Ishikawa (cell line): Measurements from ENCODE around the gene ABCA7.

Experiments used
- CEBPB ChIP-seq: IDR thresholded peaks from 2 replicates; pipeline ENCODE4 v1.6.1; 2012
- CREB1 ChIP-seq: IDR thresholded peaks from 2 replicates; pipeline ENCODE4 v1.6.1; 2012; ENCODE audit warnings: low read depth
- EGR1 ChIP-seq: IDR thresholded peaks from 2 replicates; pipeline ENCODE4 v1.6.1; 2012
- EP300 ChIP-seq: IDR thresholded peaks from 2 replicates; pipeline ENCODE4 v1.6.1; 2012; ENCODE audit warnings: borderline replicate concordance
- FOXM1 ChIP-seq: IDR thresholded peaks from 2 replicates; pipeline ENCODE4 v1.6.1; 2012; ENCODE audit warnings: low read depth, borderline replicate concordance
- MAX ChIP-seq: IDR thresholded peaks from 2 replicates; pipeline ENCODE4 v1.6.1; 2012
- NFIC ChIP-seq: IDR thresholded peaks from 2 replicates; pipeline ENCODE4 v1.6.1; 2012
- RAD21 ChIP-seq: IDR thresholded peaks from 2 replicates; pipeline ENCODE4 v1.6.1; 2012; ENCODE audit warnings: low read depth
- REST ChIP-seq: IDR thresholded peaks from 2 replicates; pipeline ENCODE4 v1.6.1; 2012; ENCODE audit warnings: low read depth, mild to moderate bottlenecking
- TAF1 ChIP-seq: IDR thresholded peaks from 2 replicates; pipeline ENCODE4 v1.6.1; 2012; ENCODE audit warnings: low read depth, mild to moderate bottlenecking
- TCF12 ChIP-seq: IDR thresholded peaks from 2 replicates; pipeline ENCODE4 v1.6.1; 2012; ENCODE audit warnings: low read depth
- TEAD4 ChIP-seq: IDR thresholded peaks from 2 replicates; pipeline ENCODE4 v1.6.1; 2012
- USF1 ChIP-seq: IDR thresholded peaks from 2 replicates; pipeline ENCODE4 v1.6.1; 2012
- YY1 ChIP-seq: IDR thresholded peaks from 2 replicates; pipeline ENCODE4 v1.6.1; 2012; ENCODE audit warnings: low read depth
- ZBTB7A ChIP-seq: IDR thresholded peaks from 2 replicates; pipeline ENCODE4 v1.6.1; 2012; ENCODE audit warnings: low read depth

The ABCA7 gene

GRCh38 chr19:998064-998463 lies 41.8 kb upstream of the ABCA7 start:
- TF ChIP-seq CREB1, result no peak
- TF ChIP-seq USF1, result no peak
- TF ChIP-seq EP300, result no peak
- no peak for TF ChIP-seq TCF12
- TF ChIP-seq EGR1, result no peak
- TF ChIP-seq ZBTB7A, result no peak
- TF ChIP-seq CEBPB, result no peak
- TF ChIP-seq RAD21, result no peak
- no peak for TF ChIP-seq REST
- TF ChIP-seq TAF1, result no peak
- no peak for TF ChIP-seq NFIC
- no peak for TF ChIP-seq YY1
- no peak for TF ChIP-seq TEAD4
- no peak for TF ChIP-seq FOXM1
- TF ChIP-seq MAX, result no peak

- TF ChIP-seq EGR1, result no peak
- no peak for TF ChIP-seq ZBTB7A
- TF ChIP-seq TEAD4, result no peak
- no peak for TF ChIP-seq YY1
- no peak for TF ChIP-seq EP300
- TF ChIP-seq REST, result no peak
- no peak for TF ChIP-seq CEBPB
- TF ChIP-seq RAD21, result no peak
- TF ChIP-seq NFIC, result no peak
- no peak for TF ChIP-seq CREB1
- TF ChIP-seq FOXM1, result no peak
- no peak for TF ChIP-seq USF1
These were observed 40.6 kb upstream of the ABCA7 start for GRCh38 chr19:999379-999719.

DNA sequence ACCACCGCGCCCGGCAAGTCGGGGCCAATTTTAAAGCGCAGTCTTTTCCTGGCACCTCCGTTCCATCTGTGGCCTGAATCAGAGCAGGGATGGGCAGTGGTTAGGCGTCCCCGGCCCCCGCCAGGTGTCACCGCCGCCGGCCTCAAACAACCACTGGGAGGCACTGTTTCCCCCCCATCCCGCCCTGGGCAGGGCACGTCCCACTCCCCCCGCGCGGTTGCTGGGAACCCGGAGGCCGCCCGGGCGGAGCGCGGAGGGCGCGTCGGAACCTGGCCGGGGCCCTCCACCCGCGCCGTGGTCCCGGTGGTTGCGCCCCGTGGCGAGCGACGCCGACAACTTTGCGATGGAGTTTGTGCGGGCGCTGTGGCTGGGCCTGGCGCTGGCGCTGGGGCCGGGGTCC lies 39.8 kb upstream of the ABCA7 start, which contains the start of gene GRIN3B:
GRIN3B (plus strand) TSS at position 325 of the 400 bp plus-strand sequence; CDS start at position 344, 19 bp downstream.
- TF ChIP-seq USF1 (no peak), RAD21 (peak; percentile 45), TAF1 (no peak), EP300 (no peak), MAX (peak; percentile 32; the same call in 1 of the 2 replicates)

- no peak for TF ChIP-seq CREB1
- no peak for TF ChIP-seq TAF1
- TF ChIP-seq RAD21, result no peak
- TF ChIP-seq YY1, result no peak
- TF ChIP-seq MAX, result no peak
- no peak for TF ChIP-seq TCF12
- no peak for TF ChIP-seq TEAD4
- TF ChIP-seq ZBTB7A, result no peak
- no peak for TF ChIP-seq FOXM1
- TF ChIP-seq CEBPB, result no peak
- no peak for TF ChIP-seq USF1
- TF ChIP-seq NFIC, result no peak
These were observed 39.0 kb upstream of the ABCA7 start for GRCh38 chr19:1000591-1001537.
